HG03039 (cell line): ENCODE results near the gene ZNF155.
A peak's percentile ranks its signal among the peaks of the same experiment; 100 is the strongest.
"Not testable (repeated sequence)": the region's sequence is repeated elsewhere in the genome, so short reads cannot be mapped to it uniquely, and the experiment has no call there.

Source experiments
- ATAC-seq: cut with Tn5 transposase; IDR thresholded peaks from one replicate; pipeline ENCODE4 v1.9.1; 2021; ENCODE audit warnings: mild to moderate bottlenecking, moderate library complexity; ENCODE audit not compliant: unreplicated experiment

The ZNF155 gene

GRCh38 chr19:43983912-43984686 lies at the start of gene ZNF155:
TSS of gene ZNF155 (plus strand) at chr19:43984188. CDS start at chr19:43988544, 4,356 bp downstream.
- peak; percentile 93 for ATAC-seq

GRCh38 chr19:43934985-43935708 lies 48.8 kb upstream of the ZNF155 start, which contains the start of gene ZNF45:
TSS of gene ZNF45 (minus strand) at chr19:43935282. CDS start at chr19:43922185, 13,097 bp downstream.
- peak; percentile 70 for ATAC-seq

- ATAC-seq, result no peak
Measured at GRCh38 chr19:43936188-43936587, 47.8 kb upstream of the ZNF155 start.

GRCh38 chr19:43939557-43940260 lies 44.3 kb upstream of the ZNF155 start:
- ATAC-seq, result no peak

- ATAC-seq, result no peak
Measured at GRCh38 chr19:43940719-43941118, 43.3 kb upstream of the ZNF155 start.

GRCh38 chr19:43941209-43941608 lies 42.8 kb upstream of the ZNF155 start:
- ATAC-seq, result no peak

GRCh38 chr19:43947412-43947811 lies 36.6 kb upstream of the ZNF155 start:
- not testable (repeated sequence) for ATAC-seq

- not testable (repeated sequence) for ATAC-seq
Measured at GRCh38 chr19:43949803-43950202, 34.2 kb upstream of the ZNF155 start.

- ATAC-seq, result peak; percentile 68
Measured at GRCh38 chr19:43950834-43951645, 32.9 kb upstream of the ZNF155 start, which contains the start of gene ZNF221. TSS of gene ZNF221 (plus strand) at chr19:43951228. CDS start at chr19:43962727, 11,499 bp downstream.

- ATAC-seq, result no peak
Measured at GRCh38 chr19:43956827-43957226, 27.2 kb upstream of the ZNF155 start.

GRCh38 chr19:43957891-43958290 lies 26.1 kb upstream of the ZNF155 start:
- ATAC-seq, result no peak

GRCh38 chr19:43960411-43960810 lies 23.6 kb upstream of the ZNF155 start:
- no peak for ATAC-seq

- ATAC-seq, result no peak
Measured at GRCh38 chr19:43966079-43966694, 17.8 kb upstream of the ZNF155 start.

- no peak for ATAC-seq
Measured at GRCh38 chr19:43976732-43977131, 7.3 kb upstream of the ZNF155 start.

- no peak for ATAC-seq
Measured at GRCh38 chr19:43983544-43983911, 460 bp upstream of the ZNF155 start.

- ATAC-seq, result no peak
Measured at GRCh38 chr19:43984687-43985000, 656 bp downstream of the ZNF155 start.

GRCh38 chr19:43997631-43998290 lies 13.8 kb downstream of the ZNF155 start:
- ATAC-seq, result no peak

- no peak for ATAC-seq
Measured at GRCh38 chr19:44002212-44002565, 18.2 kb downstream of the ZNF155 start.

GRCh38 chr19:44002566-44003460 lies 18.8 kb downstream of the ZNF155 start, which contains the start of gene ZNF230:
TSS of gene ZNF230 (plus strand) at chr19:44002957. CDS start at chr19:44007079, 4,122 bp downstream.
- ATAC-seq, result peak; percentile 86
